Measurements from ENCODE around the gene TPSG1.

GRCh38 chr16:1188432-1189189 lies 36.5 kb downstream of the TPSG1 start:
- TF ChIP-seq CTCF (conservative IDR thresholded peaks at IDR 0.05; ENCODE audit: low read depth in 2 of 2), result no peak
- TF ChIP-seq REST (IDR thresholded peaks at IDR 0.05; ENCODE audit: unreplicated experiment), result peak; percentile 99
- no peak for TF ChIP-seq CREB1 (CRISPR knock-in tag; IDR thresholded peaks at IDR 0.05; ENCODE audit: low read depth)
- no peak for TF ChIP-seq POLR2AphosphoS5 (IDR thresholded peaks at IDR 0.05; ENCODE audit: low read depth)
- TF ChIP-seq EZH2phosphoT487 (IDR thresholded peaks at IDR 0.05; ENCODE audit: unreplicated experiment), result no peak
- TF ChIP-seq NANOG (IDR thresholded peaks at IDR 0.05; ENCODE audit: borderline replicate concordance), result no peak
- TF ChIP-seq ZNF114 (CRISPR knock-in tag; IDR thresholded peaks at IDR 0.05), result no peak
- no peak for TF ChIP-seq EZH2 (IDR thresholded peaks at IDR 0.05; ENCODE audit: low read depth, unreplicated experiment)
- no peak for TF ChIP-seq STAT1 (IDR thresholded peaks at IDR 0.05; ENCODE audit: unreplicated experiment)
- no peak for TF ChIP-seq JUNB (IDR thresholded peaks at IDR 0.05; ENCODE audit: unreplicated experiment)
- no peak for TF ChIP-seq ZNF462 (CRISPR knock-in tag; IDR thresholded peaks at IDR 0.05)
- TF ChIP-seq ETS1 (IDR thresholded peaks at IDR 0.05), result no peak
- no peak for TF ChIP-seq ZNF331 (CRISPR knock-in tag; IDR thresholded peaks at IDR 0.05; ENCODE audit: low read depth)

Measured in GM23338 (cell line).